ENCODE measurements around the gene ADARB2. TPM values are rescaled to one million over a fixed set of nuclear protein-coding genes. Genes with fewer than 3 reads are reported as not detected.

The ADARB2 gene
- total and polyA plus RNA-seq, 4 donors, result 0.55 to 0.70 (median 0.59) TPM; not detected in 1

DNA sequence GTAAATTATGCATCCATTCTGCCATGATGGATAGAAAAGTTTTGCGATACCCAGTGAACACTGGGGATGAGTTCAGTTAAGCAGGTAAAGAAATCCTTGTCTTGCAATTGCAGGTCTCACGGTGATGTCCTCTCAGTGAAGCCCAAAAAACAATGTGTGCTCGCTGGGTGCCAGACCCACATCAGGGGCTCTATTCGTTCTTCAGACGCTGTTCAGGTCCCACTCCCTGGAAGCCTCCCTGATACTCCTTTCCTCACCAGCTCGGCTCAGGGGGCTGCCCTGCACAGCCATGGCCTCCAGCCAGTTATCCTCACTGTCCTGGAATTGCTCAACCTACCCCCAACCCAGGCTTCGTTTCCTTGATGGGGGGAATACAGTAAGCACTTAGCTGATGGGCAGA, 323.5 kb downstream of the ADARB2 start:
- no peak overlapping the region for H3K27ac ChIP-seq (ENCODE audit: low read depth in 1 of 2, low read length in 2 of 2)
- no peak for DNase-seq (ENCODE audit: low spot score)
- WGBS, result 84% methylated on average over 7 of the region's 7 CpGs
- TF ChIP-seq EGR1 (IDR thresholded peaks at IDR 0.05; ENCODE audit: low read depth in 2 of 2) (no peak), RXRA (IDR thresholded peaks at IDR 0.05) (no peak), FOXA1 (IDR thresholded peaks at IDR 0.05) (no peak), HNF4A (conservative IDR thresholded peaks at IDR 0.05) (no peak), JUND (IDR thresholded peaks at IDR 0.05) (no peak), YY1 (IDR thresholded peaks at IDR 0.05) (no peak), NR2F2 (IDR thresholded peaks at IDR 0.05) (no peak), ZBTB33 (IDR thresholded peaks at IDR 0.05) (no peak), RAD21 (IDR thresholded peaks at IDR 0.05) (no peak), GABPA (IDR thresholded peaks at IDR 0.05 in 1 of 2, conservative IDR thresholded peaks at IDR 0.05 in 1 of 2) (no peak), TAF1 (conservative IDR thresholded peaks at IDR 0.05) (no peak), HNF4G (IDR thresholded peaks at IDR 0.05) (no peak), MAX (IDR thresholded peaks at IDR 0.05) (no peak), FOXA2 (IDR thresholded peaks at IDR 0.05) (no peak), SP1 (IDR thresholded peaks at IDR 0.05) (no peak), ATF3 (IDR thresholded peaks at IDR 0.05) (no peak)
- TF ChIP-seq, protein P1, sequence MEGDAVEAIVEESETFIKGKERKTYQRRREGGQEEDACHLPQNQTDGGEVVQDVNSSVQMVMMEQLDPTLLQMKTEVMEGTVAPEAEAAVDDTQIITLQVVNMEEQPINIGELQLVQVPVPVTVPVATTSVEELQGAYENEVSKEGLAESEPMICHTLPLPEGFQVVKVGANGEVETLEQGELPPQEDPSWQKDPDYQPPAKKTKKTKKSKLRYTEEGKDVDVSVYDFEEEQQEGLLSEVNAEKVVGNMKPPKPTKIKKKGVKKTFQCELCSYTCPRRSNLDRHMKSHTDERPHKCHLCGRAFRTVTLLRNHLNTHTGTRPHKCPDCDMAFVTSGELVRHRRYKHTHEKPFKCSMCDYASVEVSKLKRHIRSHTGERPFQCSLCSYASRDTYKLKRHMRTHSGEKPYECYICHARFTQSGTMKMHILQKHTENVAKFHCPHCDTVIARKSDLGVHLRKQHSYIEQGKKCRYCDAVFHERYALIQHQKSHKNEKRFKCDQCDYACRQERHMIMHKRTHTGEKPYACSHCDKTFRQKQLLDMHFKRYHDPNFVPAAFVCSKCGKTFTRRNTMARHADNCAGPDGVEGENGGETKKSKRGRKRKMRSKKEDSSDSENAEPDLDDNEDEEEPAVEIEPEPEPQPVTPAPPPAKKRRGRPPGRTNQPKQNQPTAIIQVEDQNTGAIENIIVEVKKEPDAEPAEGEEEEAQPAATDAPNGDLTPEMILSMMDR (IDR thresholded peaks at IDR 0.05; ENCODE audit: low read depth, low read length, missing input control), result no peak
- no peaks in the 10 kb centered on the region for H3K4me1 ChIP-seq (ENCODE audit: control insufficient read depth in 4 of 4, insufficient read depth in 4 of 4, low read length in 3 of 4)
- H3K27me3 ChIP-seq (ENCODE audit: control insufficient read depth in 4 of 4, insufficient read depth in 4 of 4, low read length in 3 of 4), result peaks cover 0 to 18% (median 3%) of the 10 kb centered on the region in 4 donors
- no peaks in the 10 kb centered on the region for H3K36me3 ChIP-seq (ENCODE audit: control insufficient read depth in 4 of 4, insufficient read depth in 3 of 4, low read depth in 1 of 4, low read length in 3 of 4)
- H3K9ac ChIP-seq (ENCODE audit: low read depth in 1 of 2, low read length in 2 of 2), result no peak overlapping the region
- no peak overlapping the region for H3K4me3 ChIP-seq (ENCODE audit: low read depth in 1 of 3, low read length in 3 of 3)
- H3K9me3 ChIP-seq (ENCODE audit: control insufficient read depth in 4 of 4, low read length in 3 of 4), result no peaks in the 10 kb centered on the region

DNA sequence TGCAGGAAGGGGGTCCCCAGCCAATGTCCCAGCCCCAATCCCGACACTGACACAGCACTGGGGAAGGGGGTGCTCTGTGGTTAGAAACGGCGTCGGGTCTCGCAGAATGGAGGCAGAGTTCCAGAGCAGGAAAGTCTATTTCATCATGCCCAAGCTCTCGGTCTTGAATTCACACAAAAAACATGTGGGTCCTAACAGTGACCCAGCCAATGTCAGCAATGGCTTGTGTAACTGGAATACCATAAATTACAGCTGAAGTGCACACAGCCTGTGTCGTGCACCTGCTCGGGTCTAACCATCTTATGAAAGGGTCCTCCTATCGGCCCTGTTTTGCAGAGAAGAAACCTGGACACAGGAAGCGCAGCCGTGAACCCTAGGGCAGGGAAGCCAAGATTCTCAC, 324.1 kb downstream of the ADARB2 start:
- Histone ChIP-seq H3K4me1 (ENCODE audit: control insufficient read depth in 4 of 4, insufficient read depth in 4 of 4, low read length in 3 of 4) (no peaks in the 10 kb centered on the region), H3K9me3 (ENCODE audit: control insufficient read depth in 4 of 4, low read length in 3 of 4) (no peaks in the 10 kb centered on the region), H3K9ac (ENCODE audit: low read depth in 1 of 2, low read length in 2 of 2) (no peak overlapping the region), H3K27me3 (ENCODE audit: control insufficient read depth in 4 of 4, insufficient read depth in 4 of 4, low read length in 3 of 4) (peaks cover 0 to 18% (median 3%) of the 10 kb centered on the region in 4 donors), H3K36me3 (ENCODE audit: control insufficient read depth in 4 of 4, insufficient read depth in 3 of 4, low read depth in 1 of 4, low read length in 3 of 4) (no peaks in the 10 kb centered on the region), H3K27ac (ENCODE audit: low read depth in 1 of 2, low read length in 2 of 2) (no peak overlapping the region), H3K4me3 (ENCODE audit: low read depth in 1 of 3, low read length in 3 of 3) (no peak overlapping the region)
- 91% methylated on average over 11 of the region's 11 CpGs for WGBS
- no peak for TF ChIP-seq EGR1 (IDR thresholded peaks at IDR 0.05; ENCODE audit: low read depth in 2 of 2)
- TF ChIP-seq RAD21 (IDR thresholded peaks at IDR 0.05), result no peak
- no peak for TF ChIP-seq ATF3 (IDR thresholded peaks at IDR 0.05)
- no peak for TF ChIP-seq NR2F2 (IDR thresholded peaks at IDR 0.05)
- TF ChIP-seq HNF4G (IDR thresholded peaks at IDR 0.05), result no peak
- no peak for DNase-seq (ENCODE audit: low spot score)
